ENCODE results near the gene MAJIN.

- TF ChIP-seq CTCF (IDR thresholded peaks at IDR 0.05 in 4 of 5, conservative IDR thresholded peaks at IDR 0.05 in 1 of 5) (no peak), POLR2A (IDR thresholded peaks at IDR 0.05) (peak; percentile 87 to 88)
These were observed 54.9 kb downstream of the MAJIN start, which contains the start of gene ATG2A for GRCh38 chr11:64916775-64917662.
